Sigmoid colon (tissue), 7 donors: ENCODE measurements around the gene NRG2. TPM values are rescaled to one million over a fixed set of nuclear protein-coding genes. Genes with fewer than 3 reads are reported as not detected.

Source experiments
- DNase-seq: peaks from one replicate; pipeline ENCODE4 v3.0.0-alpha.2; 2019
- H3K27ac ChIP-seq, 4 donors: fragments of 200-600 bp; sonication (generic); one replicate each; pipeline ENCODE4 v1.5.1; 2016 to 2019; ENCODE audit warnings: mild to moderate bottlenecking in 1 of 4
- H3K27me3 ChIP-seq, 3 donors: fragments of 200-600 bp; sonication (generic); one replicate each; pipeline ENCODE4 v1.5.1; 2019; ENCODE audit warnings: mild to moderate bottlenecking in 1 of 3
- H3K36me3 ChIP-seq, 4 donors: fragments of 200-600 bp; sonication (generic); one replicate each; pipeline ENCODE4 v1.5.1; 2016 to 2019
- H3K4me1 ChIP-seq, 4 donors: fragments of 200-600 bp; sonication (generic); one replicate each; pipeline ENCODE4 v1.5.1; 2017 to 2019
- H3K4me3 ChIP-seq, 4 donors: fragments of 200-600 bp; sonication (generic); one replicate each; pipeline ENCODE4 v1.5.1; 2017 to 2019; ENCODE audit warnings: mild to moderate bottlenecking in 2 of 4, moderate library complexity in 1 of 4
- H3K9me3 ChIP-seq, 4 donors: fragments of 200-600 bp in 3 of 4; sonication (generic) in 3 of 4; one replicate each; pipeline versions ENCODE4 v1.5.1 to v1.6.1; 2013 to 2019
- CTCF ChIP-seq, 4 experiments: fragments of 450-650 bp in 3 of 4; fragments of 200-600 bp in 1 of 4; IDR thresholded peaks; one replicate each; pipeline ENCODE4 v1.5.1; 2016 to 2019; ENCODE audit warnings: antibody characterized with exemption in 4 of 4, mild to moderate bottlenecking in 3 of 4, moderate library complexity in 2 of 4
- EP300 ChIP-seq, 4 donors: sonication (generic); formaldehyde crosslinking; IDR thresholded peaks; one replicate each; pipeline ENCODE4 v1.6.1; 2017; ENCODE audit warnings: antibody characterized with exemption in 4 of 4
- POLR2A ChIP-seq, 2 donors: fragments of 450-650 bp; IDR thresholded peaks; one replicate each; pipeline ENCODE4 v1.6.1; 2016; ENCODE audit warnings: antibody characterized with exemption in 2 of 2, mild to moderate bottlenecking in 2 of 2, moderate library complexity in 2 of 2
- POLR2AphosphoS5 ChIP-seq, 4 donors: sonication (generic); formaldehyde crosslinking; IDR thresholded peaks; one replicate each; pipeline ENCODE4 v1.6.1; 2017; ENCODE audit warnings: antibody characterized with exemption in 4 of 4
- WGBS, 2 donors: extraction: QIAGEN DNeasy Blood & Tissue Kit; methylation state at CpG; one replicate each; pipeline ENCODE4 v1.1.7; 2013; 5-methylcytosine and 5-hydroxymethylcytosine counted together
- intact Hi-C: fragments of 100-400 bp; cut with DNase I; formaldehyde crosslinking; loops from one replicate; pipeline ENCODE4 v1.15.1; 2023
- polyA plus RNA-seq, 3 donors: library from polyadenylated mRNA; stranded (reverse); fragments of 200-250 nt; gene quantifications; one replicate each; pipeline ENCODE4 v1.2.3, GENCODE V29; 2013
- total RNA-seq, 4 donors: library from RNA; depleted of rRNA; stranded (reverse); fragments of >200 nt; gene quantifications; one replicate each; pipeline ENCODE4 v1.1.0, GENCODE V29; 2016
- donor health status: healthy with polysubstance abuse.
- donor health status: Bipolar disorder and iron deficiency.
- donor health status: healthy.

NRG2 gene
- total and polyA plus RNA-seq, 7 donors, result 0.80 to 11.9 (median 4.8) TPM; not detected in 2

DNA sequence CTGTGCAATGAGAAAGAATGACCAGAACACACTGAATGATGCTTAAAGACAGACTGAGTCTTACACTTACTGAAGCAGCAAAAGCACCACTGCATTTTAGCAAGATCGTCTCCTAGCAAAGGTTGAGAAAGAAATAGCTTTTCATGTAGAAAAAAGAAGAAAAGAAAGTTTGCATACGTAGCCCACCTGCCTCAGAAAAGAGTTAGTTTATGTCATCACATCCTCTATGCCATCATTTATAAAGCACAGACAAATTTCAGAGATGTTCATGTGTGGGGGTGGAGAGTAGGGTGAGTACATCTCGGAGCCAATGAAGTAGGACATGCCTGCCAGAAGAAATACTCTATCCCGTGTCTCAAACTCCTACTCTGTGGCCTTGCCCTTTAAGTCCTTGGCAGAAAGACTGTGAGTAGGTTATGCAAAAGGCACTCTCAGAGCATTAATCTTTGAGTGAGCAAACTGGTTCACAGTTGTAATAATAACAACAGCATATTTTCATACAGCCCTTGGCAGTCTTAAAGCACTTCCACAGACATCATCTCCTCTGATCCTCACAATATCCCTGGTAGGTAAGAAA is 22.4 kb downstream of the NRG2 start:
- no peaks in the 10 kb centered on the region for H3K9me3 ChIP-seq
- peak overlapping the region; percentile 68 to 80 (median 74) for H3K27ac ChIP-seq
- intact Hi-C loops, result no loop called here
- WGBS, 2 donors, result 66 to 73% methylated on average over 4 of the region's 4 CpGs
- no peaks in the 10 kb centered on the region for H3K27me3 ChIP-seq
- no peaks in the 10 kb centered on the region for H3K36me3 ChIP-seq
- DNase-seq, result peak; percentile 70
- TF ChIP-seq POLR2A (IDR thresholded peaks at IDR 0.05) (no peak), EP300 (IDR thresholded peaks at IDR 0.05) (peak in 1 of 4 donors; percentile 34), POLR2AphosphoS5 (IDR thresholded peaks at IDR 0.05) (peak; percentile 11 to 67 (median 57))
- H3K4me1 ChIP-seq, result peaks cover 0 to 64% (median 47%) of the 10 kb centered on the region in 4 donors
- H3K4me3 ChIP-seq, result no peak overlapping the region

DNA sequence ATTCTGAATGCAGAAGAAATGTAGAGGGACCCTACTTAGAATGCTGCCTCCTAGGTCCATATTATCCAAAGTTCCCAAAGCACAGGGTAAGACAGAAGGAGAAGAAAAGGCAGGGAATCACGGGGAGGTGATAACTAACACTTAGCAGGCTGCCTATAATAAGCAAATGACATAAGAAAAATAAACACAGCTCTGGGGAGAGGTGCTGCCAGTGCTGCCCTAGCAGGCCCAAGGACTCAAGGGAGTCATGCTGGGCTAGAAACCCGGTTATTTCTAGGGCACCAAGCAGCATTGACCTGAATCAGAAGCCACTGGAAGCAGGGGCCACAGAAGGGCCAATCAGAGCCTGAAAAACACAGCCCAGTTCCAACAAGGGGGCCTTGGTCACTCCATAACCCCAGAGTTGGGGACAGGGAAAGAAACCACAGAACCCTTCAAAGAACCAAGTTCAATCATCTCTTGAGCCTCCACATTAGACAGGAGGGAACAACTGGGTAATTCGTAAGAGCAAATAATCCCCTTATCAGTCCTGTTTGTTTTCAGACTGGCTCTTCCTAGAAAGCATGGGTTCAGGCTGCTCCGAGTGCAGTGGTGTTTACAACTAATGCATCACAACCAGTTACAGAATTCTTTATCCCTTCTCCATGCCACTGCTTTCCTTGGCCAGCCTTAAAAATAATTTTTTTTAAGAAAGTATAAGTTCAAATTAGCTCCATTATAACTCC is 24.0 kb downstream of the NRG2 start:
- Histone ChIP-seq H3K27ac (peak overlapping the region; percentile 2 to 76 (median 50)), H3K36me3 (no peaks in the 10 kb centered on the region), H3K4me3 (no peak overlapping the region), H3K4me1 (peaks cover 0 to 54% (median 47%) of the 10 kb centered on the region in 4 donors), H3K9me3 (no peaks in the 10 kb centered on the region), H3K27me3 (no peaks in the 10 kb centered on the region)
- no peak for DNase-seq
- 43 to 53% methylated on average over 4 of the region's 4 CpGs for WGBS, 2 donors
- intact Hi-C loops, result no loop called here
- TF ChIP-seq POLR2AphosphoS5 (IDR thresholded peaks at IDR 0.05), result no peak
- TF ChIP-seq CTCF (IDR thresholded peaks at IDR 0.05), result no peak
- TF ChIP-seq POLR2A (IDR thresholded peaks at IDR 0.05), result no peak
- TF ChIP-seq EP300 (IDR thresholded peaks at IDR 0.05), result no peak

- no peak for TF ChIP-seq POLR2AphosphoS5 (IDR thresholded peaks at IDR 0.05)
- no peak for TF ChIP-seq POLR2A (IDR thresholded peaks at IDR 0.05)
- TF ChIP-seq CTCF (IDR thresholded peaks at IDR 0.05), result no peak
- no peak for TF ChIP-seq EP300 (IDR thresholded peaks at IDR 0.05)
- no peak overlapping the region for H3K4me3 ChIP-seq
- H3K36me3 ChIP-seq, result no peaks in the 10 kb centered on the region
- H3K4me1 ChIP-seq, result peaks cover 0 to 54% (median 47%) of the 10 kb centered on the region in 4 donors
- no peak for DNase-seq
- H3K9me3 ChIP-seq, result no peaks in the 10 kb centered on the region
- WGBS, 2 donors, result 87 to 89% methylated on average over 7 of the region's 7 CpGs
- intact Hi-C loops, result no loop called here
- H3K27me3 ChIP-seq, result no peaks in the 10 kb centered on the region
- peak overlapping the region; percentile 2 to 76 (median 50) for H3K27ac ChIP-seq
Observed at GRCh38 chr5:140018517-140018916, 24.6 kb downstream of the NRG2 start.

GRCh38 chr5:140018096-140018481 is 25.0 kb downstream of the NRG2 start:
- Histone ChIP-seq H3K4me3 (no peak overlapping the region), H3K36me3 (no peaks in the 10 kb centered on the region), H3K27me3 (no peaks in the 10 kb centered on the region), H3K27ac (peak overlapping the region in 3 of 4 donors; percentile 32 to 76 (median 68)), H3K4me1 (peaks cover 0 to 54% (median 46%) of the 10 kb centered on the region in 4 donors), H3K9me3 (no peaks in the 10 kb centered on the region)
- intact Hi-C loops, result no loop called here
- 86 to 90% methylated on average over 8 of the region's 8 CpGs for WGBS, 2 donors
- no peak for DNase-seq
- TF ChIP-seq POLR2AphosphoS5 (IDR thresholded peaks at IDR 0.05) (no peak), EP300 (IDR thresholded peaks at IDR 0.05) (no peak), CTCF (IDR thresholded peaks at IDR 0.05) (no peak), POLR2A (IDR thresholded peaks at IDR 0.05) (no peak)

GRCh38 chr5:140017397-140018095 is 25.6 kb downstream of the NRG2 start:
- WGBS, 2 donors, result 92 to 93% methylated on average over 9 of the region's 9 CpGs
- TF ChIP-seq CTCF (IDR thresholded peaks at IDR 0.05) (no peak), POLR2AphosphoS5 (IDR thresholded peaks at IDR 0.05) (no peak), EP300 (IDR thresholded peaks at IDR 0.05) (no peak), POLR2A (IDR thresholded peaks at IDR 0.05) (no peak)

More at GRCh38 chr5:140017397-140018095, 25.6 kb downstream of the NRG2 start:
- Histone ChIP-seq H3K27me3 (no peaks in the 10 kb centered on the region), H3K36me3 (no peaks in the 10 kb centered on the region), H3K27ac (peak overlapping the region in 1 of 4 donors; percentile 76), H3K4me3 (no peak overlapping the region), H3K4me1 (peaks cover 0 to 49% (median 44%) of the 10 kb centered on the region in 4 donors), H3K9me3 (no peaks in the 10 kb centered on the region)
- DNase-seq, result no peak
- intact Hi-C loops, result no loop called here
